Nucleus accumbens (tissue), 56 donors: Measurements from ENCODE around the gene RBBP8NL.

ENCODE experiments used
- DNase-seq, 56 donors: peaks; one replicate each; lab custom pipeline; 2025; lab: John Stamatoyannopoulos, UW

The RBBP8NL gene

DNA sequence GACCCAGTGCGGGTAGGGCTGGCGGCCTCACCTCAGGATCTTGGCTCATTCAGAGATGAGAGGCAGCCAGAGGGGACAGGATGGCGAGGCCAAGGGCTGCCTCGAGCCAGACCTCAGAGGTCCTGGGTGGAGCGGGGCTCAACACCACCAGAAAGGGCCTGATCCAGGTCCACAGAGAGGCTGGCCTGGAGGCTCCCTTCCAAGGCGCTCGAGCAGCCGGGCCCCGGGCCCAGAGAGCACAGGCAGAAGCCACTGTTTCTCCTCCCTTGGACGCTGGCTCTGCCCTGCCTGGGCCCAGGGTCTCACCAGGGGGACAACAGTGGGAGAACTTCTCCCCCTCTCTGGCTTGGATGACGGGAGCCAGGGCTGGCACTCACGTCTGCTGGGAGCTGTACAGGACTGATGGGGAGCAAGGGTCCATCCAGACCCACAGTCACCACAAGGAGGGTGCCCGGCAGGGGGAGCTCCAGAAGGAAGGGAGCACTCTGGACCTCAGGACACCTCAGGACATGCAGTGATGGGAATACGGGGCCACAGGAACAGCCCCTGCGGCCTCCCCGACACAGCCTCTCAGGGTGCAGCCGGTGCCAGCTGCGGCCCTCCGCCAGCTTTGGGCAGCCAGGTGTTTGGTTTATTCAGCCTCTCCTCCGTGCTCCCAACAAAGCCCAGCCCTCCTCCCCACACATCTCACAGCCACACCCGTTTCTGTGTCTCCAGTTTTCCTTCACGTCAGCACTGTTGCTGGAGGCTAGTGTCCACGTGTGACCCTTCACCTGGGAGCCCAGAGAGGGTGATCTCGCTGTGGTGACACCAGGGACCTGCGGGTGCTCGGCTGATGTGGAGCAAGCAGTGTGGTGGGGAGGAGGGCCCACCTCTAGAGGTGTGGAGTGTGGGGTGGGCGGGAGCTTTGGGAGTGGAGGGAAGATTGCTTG, 31.8 kb downstream of the RBBP8NL start:
- DNase-seq: no peak

DNA sequence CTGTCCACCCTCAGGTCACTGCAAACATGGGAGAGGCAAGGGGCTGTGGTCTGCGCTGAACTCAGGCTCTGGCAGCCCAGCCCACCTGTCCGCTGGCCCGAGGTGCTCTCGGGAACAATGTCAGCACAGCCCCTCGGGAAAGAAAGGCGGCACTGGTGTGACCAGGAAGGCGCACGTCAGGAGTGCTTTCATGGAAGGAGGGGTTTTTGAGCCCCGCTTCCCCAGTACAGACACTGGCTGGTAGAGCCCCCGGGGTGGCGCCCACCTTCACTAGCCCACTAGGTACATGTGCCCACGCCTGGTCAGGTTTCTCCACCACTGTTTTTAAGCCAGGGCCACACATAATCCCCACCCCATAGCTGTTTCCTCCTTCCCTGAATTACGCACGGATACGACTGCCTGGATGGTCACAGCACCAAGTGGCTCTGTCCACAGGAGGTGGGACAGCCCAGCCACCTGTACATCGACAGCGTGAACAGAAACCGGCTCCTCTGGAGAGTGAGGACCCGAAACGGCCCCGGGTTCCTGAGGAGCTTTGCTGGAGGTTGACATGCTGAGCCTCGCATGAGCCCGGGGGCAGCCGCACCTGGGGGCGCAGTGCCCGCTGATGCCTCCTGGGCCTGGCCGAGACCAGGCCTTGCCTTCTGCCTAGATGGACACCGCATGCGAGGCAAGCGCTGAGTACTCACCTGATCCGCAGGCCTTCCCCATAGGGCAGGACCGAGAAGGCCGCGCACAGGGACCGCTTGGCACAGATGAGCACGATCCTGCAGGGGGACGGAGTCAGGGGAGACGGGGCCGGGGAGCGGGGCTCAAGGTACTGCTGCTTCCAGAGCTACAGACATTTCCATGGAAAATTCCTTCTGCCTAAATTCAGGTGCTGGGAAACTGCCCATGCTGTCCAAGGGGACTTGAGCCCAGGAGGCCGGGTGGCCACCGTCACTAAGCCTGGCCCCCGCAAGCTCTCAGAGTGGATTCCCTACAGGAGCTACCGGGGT, 32.8 kb downstream of the RBBP8NL start:
- no peak for DNase-seq

GRCh38 chr20:62393830-62394229, 33.5 kb downstream of the RBBP8NL start:
- no peak for DNase-seq

- DNase-seq: no peak
Observed at GRCh38 chr20:62393335-62393665, 34.0 kb downstream of the RBBP8NL start.

DNA sequence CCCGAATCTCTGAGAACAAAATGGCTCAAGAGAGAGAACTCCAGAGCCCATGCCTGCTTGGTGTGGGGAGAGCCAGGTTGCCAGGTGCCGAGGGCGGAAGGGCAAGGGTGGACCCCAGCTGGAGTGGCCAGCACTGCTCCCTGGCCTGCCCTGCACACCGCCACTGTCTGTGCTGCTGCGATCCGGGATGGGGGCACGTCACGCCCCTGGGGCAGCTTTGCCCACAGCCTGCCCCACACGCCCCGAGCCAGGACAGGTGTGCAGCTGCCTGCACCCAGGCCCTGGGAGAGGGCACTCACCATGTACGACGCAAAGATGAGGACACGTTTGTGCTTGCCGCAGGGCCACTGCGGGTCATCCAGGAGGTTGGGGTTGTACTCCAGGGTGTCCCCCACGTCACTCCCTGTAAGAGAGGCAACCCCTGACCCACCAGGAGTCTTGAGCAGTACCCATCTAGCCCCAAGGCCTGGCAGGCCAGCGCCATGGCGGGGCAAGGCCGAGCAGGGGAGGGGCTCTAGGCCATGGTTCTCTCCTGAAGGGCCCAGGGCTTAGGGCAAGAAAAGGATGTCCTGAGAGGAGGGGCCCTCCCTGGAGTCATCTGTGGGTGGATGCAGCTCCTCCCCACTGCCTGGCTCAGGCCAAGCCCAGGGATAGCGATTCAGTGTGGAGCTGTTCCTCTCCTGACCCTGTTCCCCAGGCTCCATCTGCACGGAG, 34.6 kb downstream of the RBBP8NL start:
- no peak for DNase-seq

GRCh38 chr20:62392077-62392418, 35.3 kb downstream of the RBBP8NL start:
- no peak for DNase-seq

GRCh38 chr20:62391165-62392076, 35.9 kb downstream of the RBBP8NL start:
- DNase-seq: no peak

- DNase-seq: no peak
Observed at GRCh38 chr20:62390317-62391164, 36.8 kb downstream of the RBBP8NL start.

DNA sequence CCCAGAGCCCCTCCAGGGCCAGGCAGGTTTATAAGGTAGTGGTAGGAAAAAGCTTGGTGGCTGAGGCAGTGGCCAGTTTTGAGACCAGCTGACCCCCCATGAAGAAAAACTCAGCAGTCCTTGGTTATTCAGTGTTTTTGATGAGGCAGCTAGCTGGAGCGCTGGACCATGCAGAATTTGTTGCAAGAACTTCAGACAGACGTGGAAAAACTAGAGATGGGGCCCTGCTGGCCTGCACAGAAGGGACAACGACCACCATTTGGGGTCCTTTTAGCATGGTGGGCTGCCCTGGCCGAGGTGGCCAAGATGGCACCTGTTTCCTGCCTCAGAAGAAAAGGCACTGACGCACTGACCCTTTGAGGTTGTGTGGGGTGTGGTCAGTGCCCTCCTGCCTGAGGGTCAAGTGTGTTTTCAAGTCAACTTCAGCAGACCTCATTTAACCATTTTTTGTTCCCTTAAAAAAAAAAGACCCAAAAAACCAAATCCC, 37.7 kb downstream of the RBBP8NL start:
- no peak for DNase-seq

DNA sequence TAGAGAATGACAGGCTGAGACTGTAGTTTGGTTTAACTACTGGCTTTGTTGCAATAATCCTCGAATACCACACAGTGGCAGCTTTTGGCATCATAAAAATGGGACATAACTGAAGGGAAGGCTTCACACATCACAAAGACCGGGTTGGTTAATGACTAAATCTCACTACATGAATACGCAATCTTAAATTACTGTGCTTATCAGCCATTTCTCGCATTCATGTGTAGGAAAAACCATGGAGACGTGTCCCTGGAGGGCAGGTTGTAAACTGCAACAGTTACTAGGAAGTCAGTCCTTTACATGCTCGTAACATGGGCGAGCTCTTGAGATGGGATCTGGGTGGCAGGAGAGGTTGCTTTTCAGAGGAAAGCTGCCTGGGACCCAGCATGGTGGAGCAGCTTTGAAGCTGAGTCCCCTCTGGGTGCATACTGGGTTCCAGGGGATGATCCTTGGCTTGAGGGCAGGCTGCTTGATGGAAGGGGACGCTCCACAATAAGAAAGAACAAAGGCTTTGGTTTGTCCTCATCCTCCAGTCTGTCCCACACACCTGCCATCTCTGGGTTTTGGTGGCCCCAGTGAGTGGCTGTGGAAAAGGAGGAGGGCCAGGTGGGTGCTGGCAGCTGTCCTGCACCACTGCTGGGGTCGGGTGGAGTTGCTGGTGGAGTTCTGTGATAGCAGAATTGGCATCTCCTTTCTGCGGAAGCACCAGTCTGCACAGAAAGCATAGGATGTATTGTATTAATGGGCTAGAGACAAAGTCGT, 38.3 kb downstream of the RBBP8NL start:
- DNase-seq: no peak

DNA sequence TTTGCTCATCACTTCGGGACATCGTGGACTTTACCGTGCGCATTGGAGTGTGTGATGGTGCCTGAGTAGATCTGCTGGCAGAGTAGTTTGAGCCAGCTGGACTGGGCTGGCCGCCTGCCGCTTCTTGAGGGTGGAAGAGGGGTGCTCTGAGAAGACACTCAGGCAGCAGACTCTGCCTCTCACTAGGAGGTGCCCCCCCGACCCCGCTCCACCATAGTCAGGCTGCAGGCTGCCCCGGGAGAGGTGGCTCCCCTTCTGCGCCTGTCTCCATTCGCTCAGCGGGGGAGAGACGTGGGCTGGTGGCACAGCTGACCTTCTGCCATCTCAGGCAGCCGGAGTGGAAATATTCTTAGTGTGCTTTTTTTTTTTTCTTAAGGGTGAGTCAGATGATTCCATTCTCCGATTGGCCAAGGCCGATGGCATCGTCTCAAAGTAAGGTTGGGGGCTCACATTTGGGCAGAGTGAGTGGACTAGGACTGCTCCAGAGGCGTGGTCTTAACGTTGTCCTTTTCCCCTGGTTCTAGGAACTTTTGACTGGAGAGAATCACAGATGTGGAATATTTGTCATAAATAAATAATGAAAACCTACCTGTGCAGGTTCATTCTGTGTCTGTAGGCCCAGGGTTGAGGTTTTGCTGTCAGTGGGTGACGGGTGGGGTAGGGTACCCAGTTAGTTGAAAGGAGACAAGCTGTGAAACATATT, 39.3 kb downstream of the RBBP8NL start:
- no peak for DNase-seq

DNA sequence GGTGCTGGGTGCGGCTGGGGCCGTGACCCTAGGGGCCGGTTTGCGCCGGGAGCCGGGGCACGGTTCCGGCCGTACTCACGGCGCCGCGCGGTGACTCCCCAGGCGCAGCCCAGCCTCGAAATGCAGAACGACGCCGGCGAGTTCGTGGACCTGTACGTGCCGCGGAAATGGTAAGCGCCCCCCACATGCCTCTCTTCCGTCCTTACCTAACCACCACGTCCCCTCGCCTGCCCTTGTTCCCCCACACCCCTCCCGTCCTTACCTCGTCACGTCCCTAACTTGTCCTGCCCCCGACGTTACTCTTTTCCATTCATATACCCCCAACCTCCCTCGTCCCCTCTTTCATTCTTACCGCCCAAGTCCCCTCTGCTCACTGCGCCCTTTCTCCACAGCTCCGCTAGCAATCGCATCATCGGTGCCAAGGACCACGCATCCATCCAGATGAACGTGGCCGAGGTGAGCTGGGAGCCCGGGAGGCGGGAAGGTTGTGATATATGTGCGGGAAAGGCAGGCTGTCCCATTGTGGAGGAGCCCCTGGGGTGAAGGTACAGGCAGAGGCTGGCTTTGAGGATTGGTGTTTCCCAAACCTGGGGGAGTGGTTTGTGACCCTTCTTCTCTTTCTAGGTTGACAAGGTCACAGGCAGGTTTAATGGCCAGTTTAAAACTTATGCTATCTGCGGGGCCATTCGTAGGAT, 40.0 kb downstream of the RBBP8NL start:
- peak in 1 of 56 donors; percentile 58 for DNase-seq

DNA sequence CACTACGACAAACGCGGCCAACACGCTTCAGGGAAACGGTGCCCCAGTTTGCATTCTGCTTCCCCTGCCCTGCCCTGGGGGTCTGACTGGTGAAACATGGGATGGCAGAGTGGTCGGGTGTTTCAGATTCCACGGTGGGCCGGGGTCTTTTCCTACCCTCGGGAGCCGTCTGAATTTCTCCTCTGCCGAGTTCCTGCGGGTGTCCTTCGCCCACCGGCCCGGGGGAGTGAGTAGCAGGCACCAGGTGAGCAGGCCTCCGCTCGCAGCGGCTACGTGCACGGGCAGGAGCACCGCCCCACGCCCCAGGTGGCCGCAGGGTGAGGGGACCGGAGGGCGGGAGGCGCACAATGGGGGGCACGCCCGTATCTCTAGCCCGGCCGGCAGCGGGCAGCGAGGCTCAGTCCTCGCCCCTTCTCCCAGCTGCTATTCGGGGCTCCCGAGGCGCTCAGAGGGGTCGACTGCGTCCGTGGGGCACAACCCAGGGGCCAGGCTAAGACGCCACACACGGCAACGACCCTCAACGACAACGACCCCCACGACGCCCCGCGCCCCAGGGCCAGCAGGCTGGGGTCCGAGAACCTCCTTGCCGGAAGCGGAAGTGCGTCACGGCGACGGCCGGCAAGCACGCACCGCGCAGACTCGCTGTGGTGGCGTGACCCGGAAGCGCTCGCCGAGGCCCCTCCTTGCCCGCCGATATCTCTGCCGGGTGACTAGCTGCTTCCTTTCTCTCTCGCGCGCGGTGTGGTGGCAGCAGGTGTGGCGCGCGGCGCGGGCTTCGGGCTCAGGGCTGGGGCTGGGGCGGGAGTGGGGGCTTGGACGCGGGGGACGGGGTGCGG, 40.7 kb downstream of the RBBP8NL start, which contains the start of gene RPS21:
Gene RPS21 (plus strand): TSS at position 721 of the 836 bp plus-strand sequence. CDS start 236 bp downstream, outside the sequence.
- peak; percentile 39 to 94 (median 84) for DNase-seq

DNA sequence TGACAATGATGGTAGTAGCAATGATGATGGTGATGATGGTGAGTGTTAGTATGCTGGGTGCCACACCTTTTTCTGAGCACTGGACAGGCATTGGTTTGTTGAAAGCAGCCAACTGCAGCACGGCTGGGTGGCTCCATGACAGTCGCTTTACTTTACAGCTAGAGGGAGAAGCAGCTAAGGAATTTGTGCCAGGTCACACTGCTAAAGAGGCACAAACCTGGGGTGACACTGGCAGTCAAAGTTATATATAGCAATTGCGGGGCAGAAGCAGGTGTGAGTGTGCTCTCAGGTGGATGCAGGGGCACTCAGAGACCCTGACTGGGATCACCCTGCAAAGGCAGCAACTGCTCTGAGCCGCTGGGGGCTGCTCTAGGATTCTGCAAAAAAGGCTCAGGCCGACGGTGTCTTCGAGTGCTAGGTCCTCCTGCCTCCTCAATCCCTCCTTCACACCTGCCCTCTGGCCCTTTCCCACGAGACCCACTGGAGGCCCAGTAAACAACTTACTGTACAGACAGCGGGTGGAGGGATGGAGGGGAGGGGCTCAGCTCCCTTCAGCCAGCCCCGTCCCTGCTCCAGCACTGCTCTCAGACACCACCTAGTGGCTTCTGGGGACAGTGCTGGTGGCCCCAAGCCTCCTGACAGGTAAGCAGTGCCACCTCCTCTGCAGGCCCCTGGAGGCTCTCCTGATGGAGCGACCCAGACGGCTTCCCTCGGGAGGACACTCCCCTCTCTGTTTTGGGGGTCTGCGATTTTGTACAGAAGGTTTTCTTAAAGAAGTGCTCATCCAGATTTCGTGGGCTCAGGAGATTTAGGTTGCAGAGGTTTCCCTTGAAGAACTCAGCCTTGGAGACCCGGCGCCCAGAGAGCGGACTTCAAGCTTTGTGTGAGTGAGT, 44.8 kb downstream of the RBBP8NL start:
- peak in 48 of 56 donors; percentile 6 to 80 (median 48) for DNase-seq
